Measurements from ENCODE around the gene TRERF1.

TRERF1 gene

GRCh38 chr6:42222448-42222847 is 229.3 kb downstream of the TRERF1 start:
- TF ChIP-seq, protein P1, sequence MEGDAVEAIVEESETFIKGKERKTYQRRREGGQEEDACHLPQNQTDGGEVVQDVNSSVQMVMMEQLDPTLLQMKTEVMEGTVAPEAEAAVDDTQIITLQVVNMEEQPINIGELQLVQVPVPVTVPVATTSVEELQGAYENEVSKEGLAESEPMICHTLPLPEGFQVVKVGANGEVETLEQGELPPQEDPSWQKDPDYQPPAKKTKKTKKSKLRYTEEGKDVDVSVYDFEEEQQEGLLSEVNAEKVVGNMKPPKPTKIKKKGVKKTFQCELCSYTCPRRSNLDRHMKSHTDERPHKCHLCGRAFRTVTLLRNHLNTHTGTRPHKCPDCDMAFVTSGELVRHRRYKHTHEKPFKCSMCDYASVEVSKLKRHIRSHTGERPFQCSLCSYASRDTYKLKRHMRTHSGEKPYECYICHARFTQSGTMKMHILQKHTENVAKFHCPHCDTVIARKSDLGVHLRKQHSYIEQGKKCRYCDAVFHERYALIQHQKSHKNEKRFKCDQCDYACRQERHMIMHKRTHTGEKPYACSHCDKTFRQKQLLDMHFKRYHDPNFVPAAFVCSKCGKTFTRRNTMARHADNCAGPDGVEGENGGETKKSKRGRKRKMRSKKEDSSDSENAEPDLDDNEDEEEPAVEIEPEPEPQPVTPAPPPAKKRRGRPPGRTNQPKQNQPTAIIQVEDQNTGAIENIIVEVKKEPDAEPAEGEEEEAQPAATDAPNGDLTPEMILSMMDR (IDR thresholded peaks at IDR 0.05), result no peak

- TF ChIP-seq, protein P1 (IDR thresholded peaks at IDR 0.05), result no peak
Observed at GRCh38 chr6:42221546-42221945, 230.2 kb downstream of the TRERF1 start.

GRCh38 chr6:42220807-42221206 is 230.9 kb downstream of the TRERF1 start:
- TF ChIP-seq, protein P1 (IDR thresholded peaks at IDR 0.05), result no peak

DNA sequence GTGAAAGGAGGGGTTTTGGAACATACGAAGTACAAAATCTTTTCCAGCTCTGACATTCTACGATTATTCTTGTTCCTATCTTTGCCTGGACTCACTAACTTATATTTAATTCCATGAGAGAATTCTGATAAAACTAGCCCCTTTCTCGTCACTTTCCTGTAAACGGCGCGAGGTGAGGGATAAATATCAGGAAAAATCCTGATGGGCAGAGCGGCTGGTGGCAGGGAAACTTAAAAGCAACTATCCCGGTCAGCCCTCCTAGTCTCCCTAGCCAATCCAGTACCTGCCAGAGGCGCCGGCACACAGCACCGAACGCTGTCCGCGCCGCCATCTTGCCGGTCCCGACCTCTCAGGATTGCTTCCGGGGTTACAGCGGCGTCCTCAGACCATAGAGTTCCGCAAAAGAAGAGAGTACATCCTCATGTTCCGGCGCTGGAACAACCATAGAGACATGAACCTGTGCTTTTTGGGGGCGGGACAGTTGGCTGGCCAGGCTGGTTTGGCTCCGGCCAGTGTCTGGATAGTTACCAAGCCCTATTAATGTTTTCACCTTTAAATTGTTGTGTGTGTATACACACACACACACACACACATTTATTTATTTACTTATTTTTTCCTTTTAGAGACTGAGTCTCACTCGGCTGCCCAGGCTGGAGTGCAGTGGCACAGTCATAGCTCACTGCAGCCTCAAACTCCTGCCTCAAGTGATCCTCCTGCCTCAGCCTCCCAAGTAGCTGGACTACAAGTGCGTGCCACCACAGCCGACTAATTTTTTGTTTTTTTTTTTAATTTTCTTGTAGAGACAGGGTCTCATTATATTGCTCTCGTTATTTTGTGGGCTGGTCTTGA is 234.0 kb downstream of the TRERF1 start, which contains the start of gene MRPS10:
Gene MRPS10 (minus strand): TSS at position 343 of the 849 bp plus-strand sequence. CDS start 12 bp downstream, at position 331.
- TF ChIP-seq, protein P1 (IDR thresholded peaks at IDR 0.05), result no peak

DNA sequence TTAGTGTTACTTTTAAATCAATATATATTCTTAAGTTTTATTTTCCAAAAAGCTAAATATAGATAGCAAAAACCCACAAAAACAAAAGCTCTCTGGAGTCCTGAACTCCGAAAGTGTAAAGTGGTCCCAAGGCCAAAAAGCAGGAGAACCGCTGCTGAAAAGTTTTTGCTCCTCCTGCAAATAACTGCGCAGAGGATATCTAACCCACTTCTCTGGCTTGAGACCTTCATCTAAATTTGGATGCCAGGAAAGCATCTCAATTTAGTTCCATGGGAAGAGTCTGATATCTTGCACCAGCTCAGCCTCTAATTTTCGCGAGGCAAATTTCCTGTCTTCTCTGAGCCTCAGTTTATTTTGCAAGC is 234.6 kb downstream of the TRERF1 start:
- TF ChIP-seq, protein P1 (IDR thresholded peaks at IDR 0.05), result no peak

- TF ChIP-seq, protein P1 (IDR thresholded peaks at IDR 0.05), result no peak
Observed at GRCh38 chr6:42212442-42212841, 239.3 kb downstream of the TRERF1 start.

GRCh38 chr6:42211726-42212125 is 240.0 kb downstream of the TRERF1 start:
- TF ChIP-seq, protein P1 (IDR thresholded peaks at IDR 0.05), result no peak
